Middle frontal gyrus (tissue), 1 donor: ENCODE measurements around the gene IPO4.

Experiments used
- DNase-seq: peaks from one replicate; pipeline ENCODE4 v3.0.0-alpha.2; 2015; ENCODE audit warnings: low spot score; ENCODE audit errors: extremely low spot score

The IPO4 gene

DNA sequence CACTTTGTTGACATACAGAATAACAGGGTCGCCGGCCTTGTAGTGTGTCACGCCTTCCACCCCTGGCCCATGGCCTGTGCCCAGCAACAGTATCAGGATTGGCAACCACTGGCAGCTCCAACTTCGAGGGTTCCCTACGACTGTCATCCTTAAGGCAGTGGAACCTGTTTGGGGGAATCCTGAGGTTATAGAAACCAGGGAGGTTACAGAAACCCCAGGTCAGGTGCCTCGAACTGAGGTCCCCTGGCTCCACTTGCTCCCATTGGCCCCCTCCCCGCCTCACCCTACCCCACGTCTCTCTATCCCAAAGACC is 6.2 kb upstream of the IPO4 start:
- DNase-seq: no peak

DNA sequence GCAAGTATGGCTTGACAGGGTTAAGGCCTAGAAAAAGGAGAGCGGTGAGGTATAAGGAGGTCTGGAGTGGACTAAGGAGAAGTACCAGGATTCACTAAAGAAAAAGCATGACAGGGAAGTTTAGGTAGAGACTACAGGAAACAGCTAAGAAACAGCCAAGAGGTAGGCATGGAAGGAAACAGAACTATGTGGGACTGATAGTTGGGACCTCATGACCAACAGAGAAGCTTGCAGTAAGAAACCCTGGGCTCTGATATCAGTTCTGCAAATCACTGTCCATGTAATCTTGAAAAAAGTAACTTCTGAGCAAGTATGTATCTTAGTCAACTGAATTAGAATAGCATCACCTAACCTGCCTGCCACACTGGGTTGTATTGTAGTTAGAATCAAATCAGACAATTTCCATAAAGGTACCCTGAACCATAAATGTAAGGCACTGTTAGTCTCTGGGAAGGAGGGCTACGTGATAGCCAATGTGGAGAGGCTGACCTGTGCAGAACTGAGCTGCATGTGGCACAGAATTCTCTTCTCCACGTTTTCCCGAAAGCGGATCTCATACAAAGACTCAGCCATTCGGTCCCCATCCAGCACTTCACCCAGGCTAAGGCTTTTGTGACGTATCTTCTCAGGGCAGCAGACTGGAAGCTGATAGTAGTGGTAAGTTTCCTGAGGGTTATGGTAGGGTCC is 5.7 kb upstream of the IPO4 start:
- no peak for DNase-seq

DNA sequence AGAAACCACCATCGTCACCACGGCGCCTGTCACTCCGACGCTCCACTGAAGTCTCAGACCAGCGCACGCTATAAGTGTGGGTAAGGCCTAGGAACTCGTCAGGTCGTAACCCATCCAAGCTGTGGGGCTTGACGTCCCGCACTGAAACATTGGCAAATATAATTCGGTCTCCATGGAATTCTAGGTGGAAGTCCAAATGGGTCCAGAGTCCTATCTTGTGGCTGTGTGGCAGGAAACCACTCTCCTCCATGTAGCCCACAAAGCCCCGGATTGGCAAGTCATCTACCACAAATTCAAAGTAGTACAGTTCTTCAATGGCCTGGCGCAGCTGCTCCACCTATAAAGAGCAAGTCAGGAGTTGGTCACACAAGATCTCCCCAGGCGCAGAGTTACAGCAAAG is 4.3 kb upstream of the IPO4 start:
- no peak for DNase-seq

DNA sequence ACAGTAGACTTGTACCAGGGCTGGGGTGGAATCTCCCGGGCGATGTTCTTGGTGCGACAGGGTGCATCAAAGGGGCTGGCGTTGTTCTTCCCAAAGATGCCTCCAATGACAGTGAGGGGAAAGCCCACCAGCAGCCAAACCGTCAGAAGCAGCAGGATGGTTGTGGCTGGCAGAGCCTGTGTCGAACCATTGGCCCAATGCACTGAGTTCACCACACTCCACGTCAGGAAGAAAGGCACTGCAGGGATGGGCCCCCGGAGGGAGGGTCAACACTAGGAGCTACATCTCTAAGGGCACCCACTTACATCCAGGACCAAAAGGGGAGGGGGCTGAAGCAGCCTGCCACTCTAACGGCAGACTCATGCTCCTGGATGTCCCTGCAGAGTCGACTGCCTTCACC is 1.8 kb upstream of the IPO4 start:
- DNase-seq: no peak

DNA sequence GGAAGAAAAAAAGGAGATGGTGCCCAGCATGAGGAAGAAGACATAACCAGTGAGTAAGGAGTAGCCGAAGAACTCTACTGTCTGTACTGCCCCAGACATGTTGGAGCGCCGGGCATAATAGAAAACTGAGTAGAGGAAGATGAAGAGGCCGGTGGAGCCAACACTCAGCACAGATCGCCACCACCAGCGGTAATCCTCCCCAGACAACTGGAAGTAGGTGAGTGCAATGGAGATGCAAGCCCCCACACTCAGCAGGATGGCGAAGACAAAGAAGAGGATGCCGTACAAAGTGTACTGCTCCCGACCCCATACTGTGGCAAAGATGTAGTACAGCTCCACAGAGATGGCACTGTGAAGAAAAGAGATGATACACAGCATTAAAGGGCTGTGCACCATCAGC is 844 bp upstream of the IPO4 start:
- DNase-seq: no peak

- DNase-seq: no peak
Observed at GRCh38 chr14:24189059-24189375, 401 bp upstream of the IPO4 start.

GRCh38 chr14:24187539-24187915 is 1.1 kb downstream of the IPO4 start:
- DNase-seq: no peak

GRCh38 chr14:24186831-24187538 is 1.6 kb downstream of the IPO4 start:
- DNase-seq: no peak

- no peak for DNase-seq
Observed at GRCh38 chr14:24185741-24186140, 2.9 kb downstream of the IPO4 start.

DNA sequence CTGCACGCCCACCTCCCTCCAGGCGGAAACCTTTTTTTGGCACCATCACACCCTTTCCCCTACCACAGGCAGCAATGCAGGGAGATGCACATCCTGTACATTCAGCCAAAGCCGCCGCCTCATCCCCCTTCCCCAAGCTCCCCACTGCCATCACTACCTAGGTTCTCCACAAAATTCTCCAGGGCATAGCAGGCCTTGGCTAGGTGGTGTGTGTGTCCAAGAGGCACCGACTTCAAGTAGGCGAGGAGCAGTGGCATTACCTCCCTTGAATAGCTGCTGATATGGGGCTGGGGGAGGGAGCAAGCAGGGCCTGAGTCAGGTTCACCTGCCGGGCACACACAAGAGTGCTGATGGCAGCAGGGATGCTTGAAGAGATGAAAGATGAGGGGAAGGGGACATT is 3.6 kb downstream of the IPO4 start:
- no peak for DNase-seq

DNA sequence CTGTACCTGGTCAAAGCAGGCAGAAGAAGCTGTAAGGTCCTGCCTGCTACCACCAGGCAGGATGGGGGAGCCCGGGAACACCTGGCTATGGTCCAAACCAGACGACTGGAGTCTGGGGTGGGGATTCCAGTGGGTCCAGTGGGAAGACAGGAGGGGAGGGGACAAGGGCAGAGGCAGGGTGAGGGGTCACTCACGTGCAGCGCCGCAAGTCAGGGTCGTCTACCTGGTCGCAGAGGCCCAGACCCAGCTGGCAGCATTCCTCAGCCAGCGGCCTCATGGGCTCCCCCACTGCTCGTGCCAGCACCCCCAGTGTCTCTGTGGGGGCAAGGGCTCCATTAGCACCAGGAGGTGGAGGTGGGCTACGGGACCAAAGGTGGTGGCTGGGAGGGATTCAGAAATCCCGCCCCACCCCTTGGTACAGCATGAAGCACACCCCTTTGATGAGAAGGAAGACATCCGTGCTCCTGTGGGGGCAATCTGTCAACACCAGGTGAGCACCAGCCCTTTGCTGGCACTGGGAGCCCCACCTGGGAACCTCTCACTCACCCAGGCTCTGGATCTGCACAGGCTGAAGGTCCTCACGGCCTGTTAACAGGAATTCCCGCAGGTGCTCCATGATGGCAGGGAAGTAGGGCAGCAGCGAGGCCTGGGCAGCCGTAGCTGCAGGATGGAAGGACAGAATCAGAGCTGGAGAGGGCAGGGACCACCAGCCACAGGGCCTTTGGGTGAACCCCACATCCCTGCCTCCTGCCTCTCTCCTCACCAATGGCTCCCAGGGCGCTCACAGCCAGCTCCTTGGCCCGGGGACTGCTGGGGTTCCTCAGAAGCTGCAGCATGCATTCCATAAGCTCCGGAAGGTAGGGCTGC is 4.3 kb downstream of the IPO4 start:
- DNase-seq: no peak

DNA sequence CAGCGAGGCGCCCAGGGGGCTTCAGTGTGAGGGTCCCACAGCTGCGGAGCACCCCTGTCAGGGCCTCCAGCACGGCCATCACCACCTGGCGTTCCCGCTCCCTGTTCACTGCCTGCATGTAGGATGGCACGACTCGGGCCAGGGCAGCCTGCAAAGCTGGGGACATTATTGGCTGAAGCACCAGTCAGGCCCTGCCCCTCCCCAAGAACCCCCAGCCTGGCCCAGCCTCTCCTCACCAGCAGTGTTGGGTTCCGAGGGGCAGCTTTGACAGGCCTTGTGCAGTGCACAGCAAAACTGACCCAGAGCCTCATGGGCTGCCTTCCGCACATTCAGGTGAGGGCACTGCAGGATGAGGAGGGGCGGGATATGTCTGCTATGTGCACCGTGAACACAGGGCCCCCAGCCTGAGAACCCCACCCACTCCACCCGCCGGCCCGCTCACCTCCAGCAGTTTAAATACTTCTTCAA is 5.6 kb downstream of the IPO4 start:
- DNase-seq: no peak

DNA sequence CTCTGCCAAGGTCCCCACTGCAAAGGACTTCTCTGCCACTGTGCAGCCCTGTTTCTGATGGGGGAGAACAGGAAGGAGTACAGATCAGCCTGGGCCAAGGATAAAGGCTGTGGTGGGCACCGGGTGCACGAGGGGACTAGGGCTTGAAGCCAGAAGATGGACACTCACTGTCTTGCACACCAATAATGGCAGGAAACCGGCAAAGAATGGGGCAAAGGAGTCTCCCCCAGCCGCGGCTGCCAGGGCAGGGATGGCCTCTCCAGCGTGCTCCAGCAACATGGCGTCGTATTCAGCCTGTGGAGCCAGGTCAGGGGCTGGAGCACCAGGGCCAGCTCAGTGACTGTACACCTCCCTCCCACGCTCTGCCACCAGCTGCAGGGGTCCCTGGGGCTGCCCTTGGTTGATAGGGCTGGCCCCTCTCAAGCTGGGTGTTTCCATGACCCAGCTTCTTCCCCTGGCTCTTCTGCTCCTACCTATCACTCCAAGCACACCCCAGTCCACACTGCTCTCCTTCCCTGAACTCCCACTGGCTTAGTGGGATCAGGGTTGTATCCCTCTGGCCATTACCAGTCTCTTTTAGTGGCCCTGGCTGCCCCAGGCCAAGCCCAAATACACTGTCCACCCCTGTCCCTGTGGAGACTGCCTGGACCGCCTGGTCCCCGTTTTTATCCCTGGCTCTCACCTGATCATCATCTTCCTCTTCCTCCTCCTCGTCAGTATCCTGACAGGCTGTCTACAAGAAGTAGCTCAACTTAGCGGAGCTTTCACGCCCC is 6.3 kb downstream of the IPO4 start:
- no peak for DNase-seq

DNA sequence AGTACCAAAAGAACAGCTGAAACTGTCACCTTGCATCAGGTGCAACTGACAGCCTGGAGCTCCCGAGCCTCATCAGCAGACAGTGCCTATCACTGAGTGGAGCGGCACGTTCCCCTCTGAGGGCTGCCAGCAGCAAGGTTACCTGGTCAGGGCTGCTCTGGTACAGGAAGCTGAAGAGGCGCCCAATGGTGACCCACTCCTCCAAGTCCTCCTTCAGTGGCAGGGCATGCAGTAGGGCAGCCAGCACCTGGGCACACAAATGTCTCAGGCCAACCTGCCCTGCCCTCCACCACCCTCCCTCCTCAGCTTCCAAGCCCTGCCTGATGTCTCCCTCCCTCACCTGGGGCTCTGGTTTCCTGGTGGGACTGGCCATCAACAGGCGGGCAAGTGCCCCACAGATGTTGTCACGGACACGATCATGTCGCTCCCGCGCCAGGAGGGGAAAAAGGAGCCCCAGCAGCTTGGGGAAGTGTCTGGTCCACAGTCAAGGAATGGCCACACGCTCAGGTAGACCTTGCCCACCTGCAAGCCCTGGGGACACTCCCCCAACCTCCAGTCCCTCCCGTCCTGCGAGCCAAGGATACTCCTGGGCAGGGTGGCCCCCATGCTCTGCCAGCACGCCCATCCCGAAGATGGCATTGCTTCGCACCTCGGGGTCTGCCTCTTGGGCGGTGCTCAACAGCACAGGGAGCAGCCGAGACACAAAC is 7.1 kb downstream of the IPO4 start:
- DNase-seq: no peak

DNA sequence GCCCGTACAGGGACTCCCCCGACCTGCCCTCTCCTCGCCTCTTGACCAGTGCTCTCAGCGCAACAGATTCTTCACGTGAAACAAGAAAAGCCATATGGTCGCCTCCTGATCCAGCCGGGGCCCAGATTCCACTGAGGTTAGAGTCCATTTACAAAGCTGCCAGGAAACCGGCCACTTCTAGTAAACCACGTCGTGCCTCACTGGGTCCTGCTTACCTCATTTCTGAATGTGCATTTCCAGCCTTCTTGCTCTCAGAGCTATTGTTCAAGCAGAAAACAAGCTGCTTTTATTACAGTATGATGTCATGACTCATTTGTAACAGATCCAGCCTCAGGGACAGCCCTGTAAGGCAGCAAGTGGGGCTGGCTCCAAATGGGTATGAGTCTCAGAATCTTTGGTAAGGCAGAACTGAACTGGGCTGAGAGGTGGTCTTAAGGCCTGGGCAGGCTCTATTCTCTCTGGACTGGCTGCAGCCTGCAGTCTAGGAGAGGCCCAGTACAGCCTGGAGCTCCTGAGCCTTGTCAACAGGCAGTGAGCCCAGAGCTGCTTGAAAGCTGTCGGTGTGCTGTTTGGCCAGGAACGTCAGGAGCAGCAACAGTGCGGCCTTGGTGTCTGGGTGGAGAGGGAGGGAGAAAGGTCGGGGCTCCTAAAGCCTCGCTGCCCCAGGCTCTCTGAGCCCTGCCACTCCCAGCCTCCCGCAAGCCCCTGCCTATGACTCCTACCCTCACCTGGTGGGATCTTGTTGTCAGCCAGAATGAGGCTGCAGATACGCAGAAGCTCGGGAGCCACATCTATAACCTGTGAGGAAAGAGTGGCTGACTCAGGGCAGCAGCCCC is 8.4 kb downstream of the IPO4 start:
- no peak for DNase-seq

DNA sequence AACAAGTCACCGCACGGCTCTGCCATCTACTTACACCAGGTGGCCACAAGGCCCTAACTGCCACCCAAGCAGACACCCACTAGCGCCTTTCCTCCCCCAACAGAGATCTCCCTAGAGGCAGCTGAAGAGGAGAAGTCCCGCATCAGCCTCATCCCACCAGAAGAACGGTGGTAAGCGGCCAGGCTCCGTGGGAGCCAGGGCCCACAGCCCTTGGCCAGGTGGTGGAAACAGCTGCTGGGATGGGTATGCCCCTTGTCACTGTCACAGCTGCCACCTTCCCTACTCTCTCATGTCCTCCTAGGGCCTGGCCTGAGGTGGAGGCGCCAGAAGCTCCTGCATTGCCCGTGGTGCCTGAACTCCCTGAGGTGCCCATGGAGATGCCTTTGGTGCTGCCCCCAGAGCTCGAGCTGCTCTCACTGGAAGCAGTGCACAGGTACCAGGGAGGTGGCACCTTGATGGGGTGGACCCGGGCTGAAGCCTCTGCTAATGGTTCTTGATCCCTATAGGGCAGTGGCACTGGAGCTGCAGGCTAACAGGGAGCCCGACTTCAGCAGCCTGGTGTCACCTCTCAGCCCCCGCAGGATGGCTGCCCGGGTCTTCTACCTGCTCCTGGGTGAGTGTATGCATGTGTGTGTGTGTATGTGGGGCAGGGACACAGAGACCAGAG is 9.2 kb downstream of the IPO4 start:
- no peak for DNase-seq

GRCh38 chr14:24178399-24179178 is 10.0 kb downstream of the IPO4 start:
- DNase-seq: no peak

- no peak for DNase-seq
Observed at GRCh38 chr14:24177891-24178290, 10.7 kb downstream of the IPO4 start.
